Endothelial cell of umbilical vein (primary cell): ENCODE measurements around the gene CLSTN2. TPM values are rescaled to one million over a fixed set of nuclear protein-coding genes. Genes with fewer than 3 reads are reported as not detected.

Experiments
- BruUV-seq: library from RNA; stranded (reverse); fragments of 400-500 nt; replicated peaks from 2 replicates; lab custom pipeline; 2021; lab: Mats Ljungman, UMichigan
- CTCF ChIA-PET: fragments of 300-600, 350-600 bp; sonication (Branson Sonifier 250); formaldehyde crosslinking; loops from one replicate; lab custom pipeline; 2021; ENCODE audit warnings: antibody characterized with exemption, inconsistent platforms; lab: Charles Lee
- POLR2A ChIA-PET: fragments of 300-600, 350-600 bp; sonication (Branson Sonifier 250); formaldehyde crosslinking; loops from one replicate; lab custom pipeline; 2021; ENCODE audit warnings: antibody characterized with exemption, inconsistent platforms; lab: Charles Lee
- DNase-seq: peaks from one replicate; pipeline ENCODE4 v3.0.0-alpha.2; 2011; ENCODE audit warnings: low read depth, low spot score
- FAIRE-seq: peaks from 2 replicates; lab custom pipeline; 2011; peaks lifted over from hg19 to GRCh38; lab: Jason Lieb, UNC
- H2AFZ ChIP-seq: 2 replicates; pipeline ENCODE4 v1.6.0; 2012; ENCODE audit warnings: low read depth, low read length, control low read depth, inconsistent platforms
- H3K27ac ChIP-seq: 2 replicates; pipeline ENCODE4 v1.5.1; 2011; ENCODE audit warnings: low read depth, mild to moderate bottlenecking, control low read depth, low read length, moderate library complexity; ENCODE audit not compliant: insufficient read depth
- H3K27me3 ChIP-seq, 2 experiments: 2 replicates each; pipeline versions ENCODE4 v1.6.0 to v1.6.1; 2011; ENCODE audit warnings: low read length in 2 of 2, mixed read lengths in 1 of 2; ENCODE audit not compliant: control insufficient read depth in 2 of 2, insufficient read depth in 2 of 2
- H3K36me3 ChIP-seq, 2 experiments: 2 replicates in 1 of 2; 3 replicates in 1 of 2; pipeline ENCODE4 v1.5.1; 2011; ENCODE audit warnings: low read length in 2 of 2, mild to moderate bottlenecking in 1 of 2, moderate library complexity in 1 of 2; ENCODE audit not compliant: control insufficient read depth in 2 of 2, insufficient read depth in 2 of 2; ENCODE audit errors: extremely low read depth in 1 of 2
- H3K4me1 ChIP-seq: 3 replicates; pipeline ENCODE4 v1.5.1; 2011; ENCODE audit warnings: mild to moderate bottlenecking, low read length; ENCODE audit not compliant: control insufficient read depth, insufficient read depth; ENCODE audit errors: extremely low read depth
- H3K4me2 ChIP-seq: 2 replicates; pipeline ENCODE4 v1.6.1; 2011; ENCODE audit warnings: low read length, control low read depth, mixed read lengths; ENCODE audit not compliant: insufficient read depth
- H3K4me3 ChIP-seq, 3 experiments: fragments of 200-600 bp in 1 of 3; sonication (generic), shearing (Covaris generic) in 1 of 3; replicated peaks in 1 of 3; 2 replicates each; pipeline ENCODE4 v1.5.1; 2011 to 2016; ENCODE audit warnings: control low read depth in 3 of 3, low read length in 3 of 3, mild to moderate bottlenecking in 2 of 3, inconsistent platforms in 1 of 3, low read depth in 1 of 3, moderate library complexity in 1 of 3; ENCODE audit not compliant: insufficient read depth in 1 of 3
- H3K79me2 ChIP-seq: 2 replicates; pipeline ENCODE4 v1.6.0; 2012; ENCODE audit warnings: low read length, inconsistent platforms; ENCODE audit not compliant: control insufficient read depth, insufficient read depth
- H3K9ac ChIP-seq: replicated peaks from 2 replicates; pipeline ENCODE3; 2011; ENCODE audit warnings: low read length, control low read depth; ENCODE audit not compliant: insufficient read depth; ENCODE audit errors: extremely low read depth
- H3K9me1 ChIP-seq: replicated peaks from 3 replicates; pipeline ENCODE4 v1.6.0; 2011; ENCODE audit warnings: mild to moderate bottlenecking, low read length; ENCODE audit not compliant: control insufficient read depth, insufficient read depth; ENCODE audit errors: extremely low read depth
- H3K9me3 ChIP-seq: replicated peaks from 2 replicates; pipeline ENCODE4 v1.5.1; 2012; ENCODE audit warnings: low read length, inconsistent platforms; ENCODE audit not compliant: control insufficient read depth, insufficient read depth
- H4K20me1 ChIP-seq: replicated peaks from 2 replicates; pipeline ENCODE3; 2011; ENCODE audit warnings: mild to moderate bottlenecking, low read length; ENCODE audit not compliant: control insufficient read depth, insufficient read depth; ENCODE audit errors: extremely low read depth
- CTCF ChIP-seq, 2 donors: IDR thresholded peaks; 1 replicate in 1 of 2; 2 replicates in 1 of 2; pipeline ENCODE4 v1.5.1; 2011; ENCODE audit warnings: low read length in 2 of 2, mild to moderate bottlenecking in 2 of 2, moderate library complexity in 2 of 2, control low read depth in 1 of 2, inconsistent platforms in 1 of 2, low read depth in 1 of 2; ENCODE audit not compliant: insufficient read depth in 1 of 2; ENCODE audit errors: extremely low read depth in 1 of 2
- EZH2 ChIP-seq: IDR thresholded peaks from 2 replicates; pipeline ENCODE4 v1.6.1; 2012; ENCODE audit warnings: borderline replicate concordance, low read depth, mild to moderate bottlenecking, moderate library complexity, low read length, inconsistent platforms; ENCODE audit not compliant: severe bottlenecking
- FOS ChIP-seq: IDR thresholded peaks from 2 replicates; pipeline ENCODE4 v1.6.1; 2011; ENCODE audit warnings: mild to moderate bottlenecking, low read length, moderate library complexity, borderline replicate concordance; ENCODE audit not compliant: insufficient read depth
- GATA2 ChIP-seq: IDR thresholded peaks from 2 replicates; pipeline ENCODE4 v1.7.0; 2011; ENCODE audit warnings: low read depth, mild to moderate bottlenecking, moderate library complexity, mixed read lengths, low read length; ENCODE audit not compliant: insufficient read length, insufficient read depth
- JUN ChIP-seq: IDR thresholded peaks from 2 replicates; pipeline ENCODE4 v1.6.1; 2011; ENCODE audit warnings: borderline replicate concordance, low read depth; ENCODE audit not compliant: insufficient read length, insufficient read depth
- MYC ChIP-seq: IDR thresholded peaks from one replicate; pipeline ENCODE4 v1.6.1; 2011; ENCODE audit warnings: mild to moderate bottlenecking, low read depth, low read length
- POLR2A ChIP-seq: IDR thresholded peaks from 2 replicates; pipeline ENCODE4 v1.6.1; 2012; ENCODE audit warnings: low read depth, mild to moderate bottlenecking, control low read depth, low read length
- POLR2AphosphoS5 ChIP-seq: IDR thresholded peaks from 2 replicates; pipeline ENCODE4 v1.6.1; 2012; ENCODE audit warnings: low read depth, mild to moderate bottlenecking, control low read depth, low read length, moderate library complexity; ENCODE audit not compliant: insufficient read depth
- dilution Hi-C: fragments of 300-500 bp; cut with MboI; formaldehyde crosslinking; loops from one replicate; pipeline ENCODE4 v1.15.0; 2019; ENCODE audit warnings: low sequenced_read_pairs; ENCODE audit not compliant: extremely low pct_ligation_motif_present
- intact Hi-C: fragments of 100-400 bp; cut with micrococcal nuclease; formaldehyde crosslinking; loops from one replicate; pipeline ENCODE4 v1.10.0; 2022
- polyA plus RNA-seq, 4 experiments: library from polyadenylated mRNA; depleted of rRNA in 3 of 4; stranded (reverse) in 3 of 4; unstranded in 1 of 4; fragments of >200 nt; gene quantifications; 2 replicates each; pipeline versions ENCODE4 v1.2.1 to v1.2.3, GENCODE V29; 2011 to 2012; ENCODE audit warnings: missing spikeins in 1 of 4
- total RNA-seq: library from RNA; stranded (reverse); gene quantifications from 2 replicates; pipeline ENCODE4 v1.2.3, GENCODE V29; 2021
- TF ChIP-seq, protein P1 (sequence below): IDR thresholded peaks from 2 replicates; pipeline ENCODE4 v1.6.1; 2011; ENCODE audit not compliant: insufficient read depth, insufficient read length

CLSTN2 gene
- total and polyA plus RNA-seq, 2 donors (not counting 3 experiments of a cell fraction or from before 2014, with no cell fraction given), result 0.26 to 0.38 TPM

DNA sequence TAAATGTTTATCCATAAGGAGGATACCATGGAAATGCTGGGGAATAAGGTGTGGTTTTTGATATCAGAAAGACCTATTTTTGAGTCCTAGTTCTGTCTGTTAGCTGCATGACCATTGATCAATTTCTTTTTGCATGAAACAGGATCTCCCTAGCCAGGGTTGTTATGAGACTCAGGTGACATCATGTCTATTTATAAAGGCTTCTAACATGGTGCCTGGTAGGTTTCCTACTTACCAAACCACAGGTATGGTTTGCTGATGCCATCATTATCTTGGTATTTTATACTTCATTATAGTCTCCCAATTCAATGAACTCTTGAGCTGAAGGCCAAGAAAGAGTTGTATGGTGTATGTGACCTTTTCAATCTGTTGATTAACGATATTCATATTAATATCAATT is 144.0 kb downstream of the CLSTN2 start:
- FAIRE-seq (no peak), DNase-seq (no peak)
- H3K9me1 ChIP-seq, result no peaks in the 10 kb centered on the region
- intact Hi-C loops (no loop called here), dilution Hi-C loops (no loop called here)
- no peak overlapping the region for H3K27ac ChIP-seq
- no peak overlapping the region for H3K9ac ChIP-seq
- ChIA-PET POLR2A (no interaction called here), CTCF (no interaction called here)
- no peaks in the 10 kb centered on the region for H3K79me2 ChIP-seq
- H3K36me3 ChIP-seq, result no peaks in the 10 kb centered on the region
- H3K4me1 ChIP-seq, result no peaks in the 10 kb centered on the region
- H3K27me3 ChIP-seq, result no peaks in the 10 kb centered on the region
- no peak overlapping the region for H2AFZ ChIP-seq
- no peak overlapping the region for H3K4me2 ChIP-seq
- TF ChIP-seq POLR2AphosphoS5, result no peak
- no peak for TF ChIP-seq GATA2
- no peak for TF ChIP-seq CTCF (IDR thresholded peaks at IDR 0.05; ENCODE audit: extremely low read depth in 1 of 2, insufficient read depth in 1 of 2, low read depth in 1 of 2, low read length in 2 of 2)
- TF ChIP-seq, protein P1, sequence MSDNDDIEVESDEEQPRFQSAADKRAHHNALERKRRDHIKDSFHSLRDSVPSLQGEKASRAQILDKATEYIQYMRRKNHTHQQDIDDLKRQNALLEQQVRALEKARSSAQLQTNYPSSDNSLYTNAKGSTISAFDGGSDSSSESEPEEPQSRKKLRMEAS, result no peak
- no peak for TF ChIP-seq FOS
- no peak for TF ChIP-seq JUN
- no peak for TF ChIP-seq EZH2
- no peak for TF ChIP-seq POLR2A
- no peak for TF ChIP-seq MYC
- peaks cover 3% of the 10 kb centered on the region for H3K9me3 ChIP-seq
- no TSS peak for BruUV-seq
- no peak overlapping the region for H3K4me3 ChIP-seq
- no peaks in the 10 kb centered on the region for H4K20me1 ChIP-seq
